LNCAP (cell line): ENCODE results near the gene C12orf42.

ENCODE experiments used
- CTCF ChIP-seq: fragments of 450-650 bp; IDR thresholded peaks from 2 replicates; pipeline ENCODE4 v1.5.1; 2017; ENCODE audit warnings: mild to moderate bottlenecking

Gene C12orf42

GRCh38 chr12:103494051-103494733 lies 1.6 kb downstream of the C12orf42 start:
- no peak for TF ChIP-seq CTCF

DNA sequence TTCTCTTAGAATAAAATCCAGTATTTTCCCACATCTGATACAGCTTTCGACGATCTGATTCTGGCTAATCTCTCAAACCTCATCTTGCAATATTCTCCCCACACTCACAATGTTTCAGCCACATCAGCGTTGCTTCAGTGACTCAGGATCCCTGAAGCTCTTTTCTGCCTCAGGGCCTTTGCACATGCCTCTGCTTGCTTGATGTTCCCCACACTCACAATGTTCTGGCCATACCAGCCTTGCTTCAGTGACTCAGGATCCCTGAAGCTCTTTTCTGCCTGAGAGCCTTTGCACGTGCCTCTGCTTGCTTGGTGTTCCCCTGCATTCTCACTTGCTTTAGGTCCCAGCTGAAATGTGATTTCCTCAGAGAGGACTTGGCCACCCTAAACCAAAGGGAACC lies 2.6 kb downstream of the C12orf42 start:
- TF ChIP-seq CTCF = no peak

DNA sequence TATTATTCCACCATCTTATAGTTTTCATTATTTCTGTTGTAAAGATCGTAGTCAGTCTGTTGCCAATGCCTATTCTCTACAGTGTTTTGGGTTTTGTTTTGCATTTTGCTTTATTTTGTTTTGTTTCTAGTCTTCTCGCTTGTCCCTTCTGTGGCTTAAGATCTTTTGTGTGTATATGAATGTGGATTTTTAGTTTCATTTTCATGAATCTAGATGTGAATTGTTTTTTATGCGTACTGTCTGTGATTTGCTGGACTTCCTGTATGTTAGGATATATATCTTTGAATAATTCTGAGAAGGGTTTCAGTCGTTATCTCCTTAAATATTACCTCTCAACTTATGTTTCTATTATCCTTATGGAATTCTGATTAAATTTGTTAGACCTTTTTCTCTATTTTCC lies 13.4 kb downstream of the C12orf42 start:
- TF ChIP-seq CTCF = no peak

- TF ChIP-seq CTCF = no peak
Observed at GRCh38 chr12:103475073-103475472, 20.7 kb downstream of the C12orf42 start.

DNA sequence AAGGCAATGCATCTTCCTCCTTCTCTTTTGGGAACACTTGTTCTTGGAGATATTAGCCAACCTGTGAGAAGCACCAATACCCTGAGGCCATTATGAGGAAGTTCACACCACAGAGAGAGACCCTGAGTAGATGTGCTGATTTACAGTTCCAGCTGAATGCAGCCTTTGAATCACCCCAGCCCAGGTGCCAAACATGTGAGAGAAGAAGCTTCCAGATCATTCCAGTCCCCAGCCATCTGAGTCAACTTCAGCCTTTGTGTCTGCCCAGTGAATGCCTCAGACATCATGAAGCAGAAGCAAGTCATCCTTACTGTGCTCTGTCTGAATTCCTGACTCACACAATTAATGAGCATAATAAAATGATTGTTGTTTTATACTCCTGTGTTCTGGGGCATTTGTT lies 25.1 kb downstream of the C12orf42 start:
- TF ChIP-seq CTCF = no peak

GRCh38 chr12:103469719-103470118 lies 26.0 kb downstream of the C12orf42 start:
- no peak for TF ChIP-seq CTCF

GRCh38 chr12:103468837-103469236 lies 26.9 kb downstream of the C12orf42 start:
- no peak for TF ChIP-seq CTCF

DNA sequence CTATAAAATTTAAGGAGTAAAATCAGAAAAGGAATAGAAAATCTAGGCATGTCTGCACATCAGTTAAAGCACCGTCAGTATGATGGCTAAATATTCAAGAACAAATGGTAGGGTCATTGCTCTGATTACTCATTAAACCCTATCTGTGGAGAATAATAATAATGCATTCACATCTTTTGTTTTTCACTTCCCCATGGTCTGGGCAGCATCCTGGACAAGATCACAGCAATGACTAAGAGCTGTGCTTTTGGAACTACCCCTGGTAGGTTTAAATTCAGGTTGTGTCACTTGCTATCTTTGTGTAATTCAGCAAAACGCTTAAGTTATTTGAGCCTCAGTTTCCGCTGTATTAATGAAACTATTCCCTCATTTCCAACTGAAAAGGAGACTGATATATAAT lies 33.1 kb downstream of the C12orf42 start:
- no peak for TF ChIP-seq CTCF
